NB4 (cell line): ENCODE measurements around the gene DEGS1.
"Not testable (repeated sequence)": the region's sequence is repeated elsewhere in the genome, so short reads cannot be mapped to it uniquely, and the experiment has no call there.

Experiments used
- DNase-seq: peaks from one replicate; pipeline ENCODE4 v3.0.0; 2010; ENCODE audit warnings: low read depth
- H3K4me3 ChIP-seq: one replicate; pipeline ENCODE4 v1.5.1; 2011; ENCODE audit warnings: mild to moderate bottlenecking, low read depth, low read length, moderate library complexity
- CTCF ChIP-seq: IDR thresholded peaks from one replicate; pipeline ENCODE4 v1.5.1; 2012; ENCODE audit warnings: low read depth, low read length
- MAX ChIP-seq: IDR thresholded peaks from 2 replicates; pipeline ENCODE4 v1.6.1; 2011; ENCODE audit warnings: low read depth, low read length
- MYC ChIP-seq: IDR thresholded peaks from 2 replicates; pipeline ENCODE4 v1.6.1; 2011; ENCODE audit warnings: low read depth, low read length
- POLR2A ChIP-seq: IDR thresholded peaks from 2 replicates; pipeline ENCODE4 v1.6.1; 2011; ENCODE audit warnings: mild to moderate bottlenecking; ENCODE audit not compliant: insufficient read length; ENCODE audit errors: extremely low read depth

The DEGS1 gene

GRCh38 chr1:224199679-224200078 is 16.6 kb downstream of the DEGS1 start:
- TF ChIP-seq POLR2A (no peak), MYC (no peak), CTCF (no peak)
- DNase-seq = no peak
- no peak overlapping the region for H3K4me3 ChIP-seq

- DNase-seq = no peak
- no peak overlapping the region for H3K4me3 ChIP-seq
- TF ChIP-seq MAX (no peak), POLR2A (no peak), CTCF (no peak), MYC (no peak)
These were observed 18.3 kb downstream of the DEGS1 start for GRCh38 chr1:224201383-224201782.

GRCh38 chr1:224201853-224202252 is 18.8 kb downstream of the DEGS1 start:
- no peak for DNase-seq
- H3K4me3 ChIP-seq = no peak overlapping the region
- TF ChIP-seq POLR2A = no peak
- no peak for TF ChIP-seq MAX

GRCh38 chr1:224203243-224204016 is 20.4 kb downstream of the DEGS1 start:
- TF ChIP-seq MAX (no peak), CTCF (no peak), MYC (no peak), POLR2A (no peak)
- no peak overlapping the region for H3K4me3 ChIP-seq
- peak; percentile 62 for DNase-seq

- TF ChIP-seq MYC (no peak), CTCF (no peak), POLR2A (no peak), MAX (no peak)
- peak overlapping the region; percentile 19 for H3K4me3 ChIP-seq
- peak; percentile 90 for DNase-seq
These were observed 22.4 kb downstream of the DEGS1 start for GRCh38 chr1:224205438-224205840.

GRCh38 chr1:224205931-224206538 is 23.0 kb downstream of the DEGS1 start:
- DNase-seq = not testable (repeated sequence)
- H3K4me3 ChIP-seq = peak overlapping the region; percentile 19
